Gastroesophageal sphincter (tissue), 4 donors: Measurements from ENCODE around the gene MLLT3. TPM values are rescaled to one million over a fixed set of nuclear protein-coding genes. Genes with fewer than 3 reads are reported as not detected.

ENCODE experiments used
- ATAC-seq: fragments of 150-250 bp; one replicate; pipeline ENCODE4 v1.9.1; 2016; ENCODE audit warnings: mild to moderate bottlenecking, moderate library complexity
- H3K27ac ChIP-seq, 4 donors: fragments of 200-600 bp; sonication (generic) in 3 of 4; 1 replicate in 3 of 4; 2 replicates in 1 of 4; pipeline ENCODE4 v1.5.1; 2016 to 2019
- H3K27me3 ChIP-seq: fragments of 200-600 bp; sonication (generic); one replicate; pipeline ENCODE4 v1.5.1; 2019
- H3K36me3 ChIP-seq, 2 donors: fragments of 200-600 bp; sonication (generic); one replicate each; pipeline ENCODE4 v1.5.1; 2019; ENCODE audit warnings: control low read depth in 1 of 2
- H3K4me1 ChIP-seq, 3 donors: fragments of 200-600 bp; sonication (generic); 1 replicate in 2 of 3; 2 replicates in 1 of 3; pipeline ENCODE4 v1.5.1; 2016 to 2019; ENCODE audit warnings: control low read depth in 2 of 3
- H3K4me3 ChIP-seq, 2 donors: fragments of 200-600 bp; sonication (generic); one replicate each; pipeline ENCODE4 v1.5.1; 2019; ENCODE audit warnings: mild to moderate bottlenecking in 1 of 2, moderate library complexity in 1 of 2
- H3K9me3 ChIP-seq, 3 donors: fragments of 200-600 bp; sonication (generic); one replicate each; pipeline ENCODE4 v1.5.1; 2017 to 2019; ENCODE audit warnings: control low read depth in 2 of 3
- CTCF ChIP-seq, 4 experiments: fragments of 200-600 bp in 2 of 4; fragments of 450-650 bp in 2 of 4; sonication (generic) in 1 of 4; IDR thresholded peaks; one replicate each; pipeline ENCODE4 v1.5.1; 2017 to 2019; ENCODE audit warnings: antibody characterized with exemption in 4 of 4, mild to moderate bottlenecking in 2 of 4, moderate library complexity in 2 of 4
- EP300 ChIP-seq: sonication (generic); formaldehyde crosslinking; IDR thresholded peaks from one replicate; pipeline ENCODE4 v1.6.1; 2017; ENCODE audit warnings: antibody characterized with exemption, mild to moderate bottlenecking
- POLR2A ChIP-seq, 2 donors: fragments of 450-650 bp; IDR thresholded peaks; one replicate each; pipeline ENCODE4 v1.6.1; 2017; ENCODE audit warnings: antibody characterized with exemption in 2 of 2, mild to moderate bottlenecking in 2 of 2, moderate library complexity in 1 of 2
- POLR2AphosphoS5 ChIP-seq: sonication (generic); formaldehyde crosslinking; IDR thresholded peaks from one replicate; pipeline ENCODE4 v1.6.1; 2017; ENCODE audit warnings: antibody characterized with exemption
- WGBS, 2 donors: methylation state at CpG; one replicate each; pipeline ENCODE4 v1.1.5; 2018; ENCODE audit warnings: low coverage in 1 of 2; 5-methylcytosine and 5-hydroxymethylcytosine counted together
- total RNA-seq, 4 donors: library from RNA; depleted of rRNA; stranded (reverse); fragments of >200 nt; gene quantifications; one replicate each; pipeline ENCODE4 v1.1.0, GENCODE V29; 2016

MLLT3 gene
- total RNA-seq, 4 donors from 2014 or later: 21.2 to 37.2 (median 29.6) TPM

GRCh38 chr9:20540169-20540863, 82.0 kb downstream of the MLLT3 start:
- Histone ChIP-seq H3K9me3 (peaks cover 0 to 9% (median 0%) of the 10 kb centered on the region in 3 donors), H3K4me1 (no peaks in the 10 kb centered on the region), H3K4me3 (no peak overlapping the region), H3K27me3 (no peaks in the 10 kb centered on the region), H3K36me3 (no peaks in the 10 kb centered on the region), H3K27ac (no peak overlapping the region)
- no peak for TF ChIP-seq EP300
- no peak for TF ChIP-seq POLR2A (IDR thresholded peaks at IDR 0.05)
- TF ChIP-seq POLR2AphosphoS5: no peak
- no peak for ATAC-seq
- WGBS, 2 donors: 100% methylated on average over 1 to 3 of the region's 5 CpGs

GRCh38 chr9:20538956-20539355, 83.3 kb downstream of the MLLT3 start:
- no peak for TF ChIP-seq POLR2AphosphoS5
- no peak for TF ChIP-seq POLR2A (IDR thresholded peaks at IDR 0.05)
- TF ChIP-seq EP300: no peak
- no peak for TF ChIP-seq CTCF (IDR thresholded peaks at IDR 0.05)
- H3K4me3 ChIP-seq: no peak overlapping the region
- WGBS, 2 donors: 71 to 86% methylated on average over 1 of the region's 1 CpG
- H3K36me3 ChIP-seq: no peaks in the 10 kb centered on the region
- no peaks in the 10 kb centered on the region for H3K27me3 ChIP-seq
- ATAC-seq: no peak
- no peak overlapping the region for H3K27ac ChIP-seq
- no peaks in the 10 kb centered on the region for H3K4me1 ChIP-seq
- peaks cover 0 to 9% (median 0%) of the 10 kb centered on the region in 3 donors for H3K9me3 ChIP-seq

GRCh38 chr9:20538092-20538491, 84.2 kb downstream of the MLLT3 start:
- H3K36me3 ChIP-seq: no peaks in the 10 kb centered on the region
- H3K4me1 ChIP-seq: no peaks in the 10 kb centered on the region
- H3K27me3 ChIP-seq: no peaks in the 10 kb centered on the region
- H3K4me3 ChIP-seq: no peak overlapping the region
- ATAC-seq: no peak
- H3K27ac ChIP-seq: no peak overlapping the region
- TF ChIP-seq POLR2A (IDR thresholded peaks at IDR 0.05) (no peak), CTCF (IDR thresholded peaks at IDR 0.05) (no peak), EP300 (no peak), POLR2AphosphoS5 (no peak)
- peaks cover 0 to 9% (median 0%) of the 10 kb centered on the region in 3 donors for H3K9me3 ChIP-seq

DNA sequence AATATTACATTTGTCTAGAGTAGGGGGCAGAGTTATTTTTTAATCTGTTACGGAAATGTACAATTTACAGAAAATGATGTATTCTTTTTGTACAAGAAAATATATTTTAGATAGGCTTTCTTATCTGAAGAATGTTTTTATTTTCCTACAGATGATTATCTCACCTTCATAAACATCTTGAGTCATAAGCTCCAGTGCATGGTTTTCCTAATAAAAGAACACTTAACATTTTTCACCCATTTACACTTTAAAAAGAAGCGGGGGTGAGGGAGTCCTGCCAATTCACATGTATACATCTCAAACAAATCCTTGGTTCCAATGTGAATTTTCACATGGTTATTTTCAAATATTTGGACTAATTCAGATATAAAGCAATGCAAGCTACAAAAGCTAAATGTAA, 85.0 kb downstream of the MLLT3 start:
- 51 to 61% methylated on average over 2 of the region's 2 CpGs for WGBS, 2 donors
- TF ChIP-seq POLR2A (IDR thresholded peaks at IDR 0.05) (no peak), CTCF (IDR thresholded peaks at IDR 0.05) (no peak), POLR2AphosphoS5 (no peak), EP300 (no peak)
- H3K27ac ChIP-seq: no peak overlapping the region
- H3K27me3 ChIP-seq: no peaks in the 10 kb centered on the region
- ATAC-seq: no peak
- H3K4me3 ChIP-seq: no peak overlapping the region
- H3K4me1 ChIP-seq: no peaks in the 10 kb centered on the region
- H3K9me3 ChIP-seq: peaks cover 0 to 9% (median 0%) of the 10 kb centered on the region in 3 donors
- no peaks in the 10 kb centered on the region for H3K36me3 ChIP-seq

GRCh38 chr9:20532584-20532983, 89.7 kb downstream of the MLLT3 start:
- Histone ChIP-seq H3K27me3 (no peaks in the 10 kb centered on the region), H3K4me3 (no peak overlapping the region), H3K27ac (no peak overlapping the region), H3K36me3 (no peaks in the 10 kb centered on the region), H3K4me1 (no peaks in the 10 kb centered on the region), H3K9me3 (no peaks in the 10 kb centered on the region)
- 97% methylated on average over 3 of the region's 4 CpGs; no CpG with 5 or more reads in 1 of the 2 donors for WGBS, 2 donors
- no peak for TF ChIP-seq POLR2AphosphoS5
- no peak for TF ChIP-seq POLR2A (IDR thresholded peaks at IDR 0.05)
- no peak for TF ChIP-seq CTCF (IDR thresholded peaks at IDR 0.05)
- ATAC-seq: no peak
